Measurements from ENCODE around the gene MZT2B. TPM values are rescaled to one million over a fixed set of nuclear protein-coding genes. Genes with fewer than 3 reads are reported as not detected.
"Not testable (repeated sequence)": the region's sequence is repeated elsewhere in the genome, so short reads cannot be mapped to it uniquely, and the experiment has no call there.

Gene MZT2B
- total and polyA plus RNA-seq, 2 of the 8 experiments (the other 6 are each of a cell fraction or from before 2014, with no cell fraction given), result 90.3 to 151 TPM

- H2BK120ac ChIP-seq (replicated peaks; ENCODE audit: low read depth, low read length); H2AFZ ChIP-seq (ENCODE audit: low read length); H3K14ac ChIP-seq (ENCODE audit: insufficient read length); H3K23me2 ChIP-seq (ENCODE audit: low read depth, low read length); H3K36me3 ChIP-seq (ENCODE audit: control insufficient read depth in 2 of 4, insufficient read depth in 4 of 4, low read length in 3 of 4); H4K91ac ChIP-seq (replicated peaks; ENCODE audit: insufficient read length, low read length); H3K4me1 ChIP-seq (replicated peaks in 1 of 4; ENCODE audit: control insufficient read depth in 3 of 4, insufficient read depth in 4 of 4, low read length in 3 of 4); H3K4me3 ChIP-seq (ENCODE audit: extremely low read depth in 1 of 4, insufficient read depth in 2 of 4, low read depth in 3 of 4, low read length in 4 of 4); H3K79me2 ChIP-seq (ENCODE audit: control insufficient read depth in 1 of 2, insufficient read depth in 2 of 2, low read length in 2 of 2); H3K9me3 ChIP-seq (ENCODE audit: insufficient read depth in 2 of 2, low read depth in 1 of 2, low read length in 1 of 2); FAIRE-seq; H4K8ac ChIP-seq (ENCODE audit: extremely low read depth, insufficient read depth, low read length); H3K4ac ChIP-seq (replicated peaks; ENCODE audit: insufficient read length, low read depth, low read length); H3K27ac ChIP-seq (ENCODE audit: low read depth, low read length); H4K20me1 ChIP-seq (replicated peaks in 1 of 2; ENCODE audit: control insufficient read depth in 1 of 2, insufficient read depth in 2 of 2, low read length in 2 of 2); H2BK5ac ChIP-seq (ENCODE audit: low read depth, low read length); H2BK20ac ChIP-seq (ENCODE audit: low read length); H3K4me2 ChIP-seq (ENCODE audit: insufficient read depth in 1 of 2, low read depth in 2 of 2, low read length in 2 of 2); H3K23ac ChIP-seq (ENCODE audit: insufficient read length); POLR2A ChIA-PET (ENCODE audit: partially characterized antibody); H3K79me1 ChIP-seq (ENCODE audit: low read depth, low read length); H2BK12ac ChIP-seq (ENCODE audit: low read depth, low read length); H2AK5ac ChIP-seq (ENCODE audit: low read depth, low read length); H3K18ac ChIP-seq (ENCODE audit: extremely low read depth, low read length); H3K9ac ChIP-seq (replicated peaks in 1 of 4; ENCODE audit: extremely low read depth in 1 of 4, low read depth in 3 of 4, low read length in 3 of 4); H3K56ac ChIP-seq (replicated peaks; ENCODE audit: insufficient read length, low read depth, low read length); CTCF ChIA-PET (ENCODE audit: partially characterized antibody); H3K27me3 ChIP-seq (replicated peaks in 1 of 4; ENCODE audit: control insufficient read depth in 3 of 4, extremely low read depth in 1 of 4, insufficient read depth in 3 of 4, low read length in 3 of 4); H4K5ac ChIP-seq (ENCODE audit: insufficient read length, low read depth, low read length); H2BK15ac ChIP-seq (ENCODE audit: low read length); DNase-seq (ENCODE audit: low read depth in 1 of 2, low spot score in 2 of 2): not testable (repeated sequence)
- 88% methylated on average over 6 of the region's 13 CpGs; no CpG with 5 or more reads in 1 of the 2 experiments for WGBS, 2 experiments (ENCODE audit: extremely low coverage in 1 of 2, insufficient coverage in 1 of 2, insufficient read length in 1 of 2, insufficient replicate concordance in 2 of 2, low coverage in 1 of 2, low lambda C conversion rate in 2 of 2, missing lambda C conversion rate in 1 of 2)
Measured at GRCh38 chr2:130196052-130196451, 14.0 kb downstream of the MZT2B start.

Measured in H1 (cell line).